GM10847 (cell line): ENCODE data around the gene CENPX.

Experiments
- POLR2A ChIP-seq: IDR thresholded peaks from 2 replicates; pipeline ENCODE4 v1.6.1; 2011; ENCODE audit not compliant: insufficient read length; ENCODE audit errors: extremely low read depth

CENPX gene

GRCh38 chr17:82003411-82004381 lies 19.0 kb downstream of the CENPX start:
- no peak for TF ChIP-seq POLR2A

- no peak for TF ChIP-seq POLR2A
Measured at GRCh38 chr17:82001571-82002056, 21.1 kb downstream of the CENPX start.

- TF ChIP-seq POLR2A = no peak
Measured at GRCh38 chr17:82000803-82001570, 21.7 kb downstream of the CENPX start.

- TF ChIP-seq POLR2A = no peak
Measured at GRCh38 chr17:81999976-82000802, 22.5 kb downstream of the CENPX start.

GRCh38 chr17:81999587-81999975 lies 23.1 kb downstream of the CENPX start:
- no peak for TF ChIP-seq POLR2A

- TF ChIP-seq POLR2A = no peak
Measured at GRCh38 chr17:81998691-81999438, 23.8 kb downstream of the CENPX start.

GRCh38 chr17:81998212-81998611 lies 24.5 kb downstream of the CENPX start:
- TF ChIP-seq POLR2A = no peak

- no peak for TF ChIP-seq POLR2A
Measured at GRCh38 chr17:81996757-81997441, 25.8 kb downstream of the CENPX start.

- no peak for TF ChIP-seq POLR2A
Measured at GRCh38 chr17:81996232-81996756, 26.4 kb downstream of the CENPX start.

- no peak for TF ChIP-seq POLR2A
Measured at GRCh38 chr17:81995463-81996231, 27.0 kb downstream of the CENPX start.

GRCh38 chr17:81994593-81995462 lies 27.9 kb downstream of the CENPX start:
- TF ChIP-seq POLR2A = no peak
